Natural killer cell (primary cell): ENCODE data around the gene CCDC33. TPM values are rescaled to one million over a fixed set of nuclear protein-coding genes. Genes with fewer than 3 reads are reported as not detected.

Experiments used
- ATAC-seq, 3 donors: fragments of 150-1000 bp in 2 of 3; fragments of 200-7000 bp in 1 of 3; cut with Tn5 transposase; 1 replicate in 1 of 3; 2 replicates in 2 of 3; pipeline ENCODE4 v1.10.0; 2021; ENCODE audit warnings: mild to moderate bottlenecking in 2 of 3, moderate library complexity in 2 of 3
- DNase-seq, 2 donors: peaks; one replicate each; pipeline versions ENCODE4 v3.0.0 to v3.0.0-alpha.2; 2013 to 2021; ENCODE audit warnings: mixed read lengths in 1 of 2
- H3K27ac ChIP-seq: one replicate; pipeline ENCODE4 v1.5.1; 2013; ENCODE audit warnings: mild to moderate bottlenecking, low read length
- H3K27me3 ChIP-seq: one replicate; pipeline ENCODE4 v1.6.1; 2013; ENCODE audit warnings: low read length; ENCODE audit not compliant: control insufficient read depth, insufficient read depth
- H3K36me3 ChIP-seq: one replicate; pipeline ENCODE4 v1.6.1; 2013; ENCODE audit warnings: low read length; ENCODE audit not compliant: control insufficient read depth, insufficient read depth
- H3K4me1 ChIP-seq: one replicate; pipeline ENCODE4 v1.6.1; 2013; ENCODE audit warnings: low read length; ENCODE audit not compliant: control insufficient read depth, insufficient read depth
- H3K4me3 ChIP-seq: one replicate; pipeline ENCODE4 v1.5.1; 2013; ENCODE audit warnings: low read length
- H3K9me3 ChIP-seq: one replicate; pipeline ENCODE4 v1.6.1; 2013; ENCODE audit warnings: low read length; ENCODE audit not compliant: control insufficient read depth, insufficient read depth
- H3K27ac Mint-ChIP-seq, 2 donors: one replicate each; pipeline ENCODE4 v1.8.0; 2022; ENCODE audit warnings: mild to moderate bottlenecking in 2 of 2, mixed read lengths in 2 of 2, moderate library complexity in 1 of 2
- H3K27me3 Mint-ChIP-seq, 2 donors: one replicate each; pipeline ENCODE4 v1.8.0; 2022; ENCODE audit warnings: low read depth in 2 of 2, mixed read lengths in 2 of 2
- H3K36me3 Mint-ChIP-seq: one replicate; pipeline ENCODE4 v1.8.0; 2022; ENCODE audit warnings: mixed read lengths
- H3K4me1 Mint-ChIP-seq, 2 donors: one replicate each; pipeline ENCODE4 v1.8.0; 2022; ENCODE audit warnings: mixed read lengths in 2 of 2
- H3K4me3 Mint-ChIP-seq: one replicate; pipeline ENCODE4 v1.8.0; 2022; ENCODE audit warnings: mild to moderate bottlenecking, moderate library complexity, mixed read lengths
- H3K9me3 Mint-ChIP-seq, 2 donors: one replicate each; pipeline ENCODE4 v1.8.0; 2022; ENCODE audit warnings: mixed read lengths in 2 of 2
- WGBS: methylation state at CpG from one replicate; pipeline ENCODE4 v1.1.7; 2013; ENCODE audit warnings: missing lambda C conversion rate; ENCODE audit not compliant: insufficient coverage; 5-methylcytosine and 5-hydroxymethylcytosine counted together
- intact Hi-C: fragments of 100-400 bp; cut with micrococcal nuclease; formaldehyde crosslinking; loops from one replicate; pipeline ENCODE4 v1.14.2; 2022
- total RNA-seq, 4 donors: library from RNA; stranded (reverse); fragments of 120-200 nt in 1 of 4; gene quantifications; one replicate each; pipeline versions ENCODE4 v1.2.3 to v1.2.4, GENCODE V29; 2013 to 2022
- TF ChIP-seq, protein P1 (sequence below): fragments of 200-600 bp; IDR thresholded peaks from one replicate; pipeline ENCODE4 v1.8.0; 2022; ENCODE audit warnings: antibody characterized with exemption

CCDC33 gene
- total RNA-seq, 3 donors from 2014 or later (not counting 1 experiment from before 2014, with no cell fraction given): not detected

GRCh38 chr15:74337607-74338211 is 101.6 kb downstream of the CCDC33 start:
- intact Hi-C loops: no loop called here
- H3K4me3 ChIP-seq: no peak overlapping the region
- H3K36me3 ChIP-seq: no peaks in the 10 kb centered on the region
- H3K9me3 ChIP-seq: no peaks in the 10 kb centered on the region
- H3K36me3 Mint-ChIP-seq: no peaks in the 10 kb centered on the region
- no peaks in the 10 kb centered on the region for H3K4me1 ChIP-seq
- no peaks in the 10 kb centered on the region for H3K9me3 Mint-ChIP-seq
- no peak overlapping the region for H3K4me3 Mint-ChIP-seq
- no peak overlapping the region for H3K27ac ChIP-seq
- no peaks in the 10 kb centered on the region for H3K27me3 ChIP-seq
- WGBS: 84% methylated on average over 4 of the region's 4 CpGs
- TF ChIP-seq, protein P1, sequence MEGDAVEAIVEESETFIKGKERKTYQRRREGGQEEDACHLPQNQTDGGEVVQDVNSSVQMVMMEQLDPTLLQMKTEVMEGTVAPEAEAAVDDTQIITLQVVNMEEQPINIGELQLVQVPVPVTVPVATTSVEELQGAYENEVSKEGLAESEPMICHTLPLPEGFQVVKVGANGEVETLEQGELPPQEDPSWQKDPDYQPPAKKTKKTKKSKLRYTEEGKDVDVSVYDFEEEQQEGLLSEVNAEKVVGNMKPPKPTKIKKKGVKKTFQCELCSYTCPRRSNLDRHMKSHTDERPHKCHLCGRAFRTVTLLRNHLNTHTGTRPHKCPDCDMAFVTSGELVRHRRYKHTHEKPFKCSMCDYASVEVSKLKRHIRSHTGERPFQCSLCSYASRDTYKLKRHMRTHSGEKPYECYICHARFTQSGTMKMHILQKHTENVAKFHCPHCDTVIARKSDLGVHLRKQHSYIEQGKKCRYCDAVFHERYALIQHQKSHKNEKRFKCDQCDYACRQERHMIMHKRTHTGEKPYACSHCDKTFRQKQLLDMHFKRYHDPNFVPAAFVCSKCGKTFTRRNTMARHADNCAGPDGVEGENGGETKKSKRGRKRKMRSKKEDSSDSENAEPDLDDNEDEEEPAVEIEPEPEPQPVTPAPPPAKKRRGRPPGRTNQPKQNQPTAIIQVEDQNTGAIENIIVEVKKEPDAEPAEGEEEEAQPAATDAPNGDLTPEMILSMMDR: no peak
- H3K27me3 Mint-ChIP-seq: no peaks in the 10 kb centered on the region
- H3K4me1 Mint-ChIP-seq: peaks cover 0 to 5% of the 10 kb centered on the region in 2 donors
- no peak for ATAC-seq
- no peak overlapping the region for H3K27ac Mint-ChIP-seq
- no peak for DNase-seq

DNA sequence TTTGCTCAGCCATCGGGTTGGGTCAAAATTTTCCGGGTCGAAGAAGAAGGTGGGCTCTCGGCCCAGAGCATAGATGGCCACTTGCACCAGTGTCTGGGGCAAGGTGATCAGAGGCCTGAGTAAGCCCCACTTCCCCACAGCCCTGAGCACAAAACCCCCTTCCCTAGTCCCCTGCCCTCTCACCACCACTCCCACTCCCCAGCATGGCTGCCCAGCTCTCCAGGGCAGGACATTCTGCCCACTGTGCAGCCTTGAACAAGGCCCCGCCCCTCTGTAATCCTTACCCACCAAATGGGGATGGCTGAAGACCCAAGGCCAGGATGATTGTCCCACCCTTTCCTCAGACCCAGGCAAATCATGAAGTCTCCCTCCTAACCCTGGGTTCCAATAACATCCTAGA is 102.5 kb downstream of the CCDC33 start:
- ATAC-seq (no peak), DNase-seq (no peak)
- no peak overlapping the region for H3K27ac Mint-ChIP-seq
- no peaks in the 10 kb centered on the region for H3K9me3 ChIP-seq
- H3K27me3 ChIP-seq: no peaks in the 10 kb centered on the region
- intact Hi-C loops: no loop called here
- H3K4me1 Mint-ChIP-seq: peaks cover 0 to 5% of the 10 kb centered on the region in 2 donors
- 94% methylated on average over 5 of the region's 5 CpGs for WGBS
- H3K27me3 Mint-ChIP-seq: no peaks in the 10 kb centered on the region
- H3K9me3 Mint-ChIP-seq: no peaks in the 10 kb centered on the region
- H3K36me3 Mint-ChIP-seq: no peaks in the 10 kb centered on the region
- no peak overlapping the region for H3K4me3 ChIP-seq
- TF ChIP-seq, protein P1: no peak
- H3K4me1 ChIP-seq: no peaks in the 10 kb centered on the region
- no peaks in the 10 kb centered on the region for H3K36me3 ChIP-seq
- no peak overlapping the region for H3K4me3 Mint-ChIP-seq
- H3K27ac ChIP-seq: no peak overlapping the region

GRCh38 chr15:74339371-74339770 is 103.2 kb downstream of the CCDC33 start:
- DNase-seq: no peak
- intact Hi-C loops: no loop called here
- Mint-ChIP-seq H3K36me3 (no peaks in the 10 kb centered on the region), H3K9me3 (no peaks in the 10 kb centered on the region), H3K27me3 (no peaks in the 10 kb centered on the region), H3K27ac (no peak overlapping the region), H3K4me1 (peaks cover 0 to 5% of the 10 kb centered on the region in 2 donors), H3K4me3 (no peak overlapping the region)
- TF ChIP-seq, protein P1: no peak
- Histone ChIP-seq H3K4me3 (no peak overlapping the region), H3K4me1 (no peaks in the 10 kb centered on the region), H3K27ac (no peak overlapping the region), H3K36me3 (no peaks in the 10 kb centered on the region), H3K9me3 (no peaks in the 10 kb centered on the region), H3K27me3 (no peaks in the 10 kb centered on the region)
- ATAC-seq: no peak
- WGBS: 93% methylated on average over 9 of the region's 9 CpGs

DNA sequence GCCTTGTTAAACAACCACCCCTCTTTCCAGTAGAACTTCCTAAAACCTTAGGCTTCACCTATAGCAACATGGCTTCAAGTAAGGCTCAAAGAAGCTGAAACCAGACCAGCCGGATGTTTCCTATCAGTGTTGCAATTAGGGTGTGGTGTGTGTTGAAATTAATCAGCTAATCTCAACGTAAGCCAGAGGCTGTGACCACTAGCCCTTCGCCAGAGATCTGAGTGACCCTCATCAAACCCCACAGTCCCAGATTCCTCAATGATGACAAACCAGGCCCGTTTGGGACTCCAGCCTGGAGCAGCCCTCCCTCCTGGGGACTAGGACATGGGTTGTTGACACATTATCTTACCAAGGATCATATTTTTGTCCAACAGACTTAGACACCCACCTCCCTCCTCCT is 104.0 kb downstream of the CCDC33 start:
- ATAC-seq: peak in 1 of 3 donors; percentile 22
- no peaks in the 10 kb centered on the region for H3K4me1 ChIP-seq
- Mint-ChIP-seq H3K27me3 (no peaks in the 10 kb centered on the region), H3K27ac (no peak overlapping the region), H3K36me3 (no peaks in the 10 kb centered on the region), H3K4me3 (no peak overlapping the region), H3K4me1 (peaks cover 0 to 5% of the 10 kb centered on the region in 2 donors), H3K9me3 (no peaks in the 10 kb centered on the region)
- WGBS: 74% methylated on average over 4 of the region's 4 CpGs
- no peak overlapping the region for H3K27ac ChIP-seq
- H3K9me3 ChIP-seq: no peaks in the 10 kb centered on the region
- H3K4me3 ChIP-seq: no peak overlapping the region
- TF ChIP-seq, protein P1: no peak
- no peaks in the 10 kb centered on the region for H3K27me3 ChIP-seq
- H3K36me3 ChIP-seq: no peaks in the 10 kb centered on the region
- intact Hi-C loops: no loop called here
- no peak for DNase-seq
